Psoas muscle (tissue), 8 donors: Measurements from ENCODE around the gene ARHGAP8. TPM values are rescaled to one million over a fixed set of nuclear protein-coding genes. Genes with fewer than 3 reads are reported as not detected.
"Not testable (repeated sequence)": the region's sequence is repeated elsewhere in the genome, so short reads cannot be mapped to it uniquely, and the experiment has no call there.

Source experiments
- ATAC-seq, 4 donors: fragments of 200-7000 bp; cut with Tn5 transposase; one replicate each; pipeline ENCODE4 v1.9.1; 2020; ENCODE audit warnings: moderate library complexity in 3 of 4, mild to moderate bottlenecking in 2 of 4
- DNase-seq, 2 donors: peaks; one replicate each; pipeline ENCODE4 v3.0.0-alpha.2; 2020
- H3K27ac ChIP-seq: fragments of 200-600 bp; one replicate; pipeline ENCODE4 v1.8.0; 2022
- H3K27me3 ChIP-seq, 3 donors: fragments of 200-600 bp in 1 of 3; one replicate each; pipeline versions ENCODE4 v1.6.1 to v1.8.0; 2013 to 2022; ENCODE audit warnings: low read length in 2 of 3, mild to moderate bottlenecking in 2 of 3, moderate library complexity in 1 of 3; ENCODE audit not compliant: insufficient read depth in 3 of 3
- H3K36me3 ChIP-seq, 2 donors: fragments of 200-600 bp in 1 of 2; one replicate each; pipeline versions ENCODE4 v1.6.1 to v1.8.0; 2013 to 2022; ENCODE audit warnings: low read depth in 1 of 2, mild to moderate bottlenecking in 1 of 2, moderate library complexity in 1 of 2; ENCODE audit not compliant: insufficient read depth in 1 of 2
- H3K4me1 ChIP-seq: fragments of 200-600 bp; one replicate; pipeline ENCODE4 v1.8.0; 2022
- H3K4me3 ChIP-seq: fragments of 200-600 bp; one replicate; pipeline ENCODE4 v1.8.0; 2022; ENCODE audit warnings: mild to moderate bottlenecking
- H3K9me3 ChIP-seq: fragments of 200-600 bp; one replicate; pipeline ENCODE4 v1.8.0; 2022
- CTCF ChIP-seq: fragments of 200-600 bp; IDR thresholded peaks from one replicate; pipeline ENCODE4 v1.8.0; 2022; ENCODE audit warnings: antibody characterized with exemption
- WGBS, 3 donors: extraction: QIAGEN DNeasy Blood & Tissue Kit; methylation state at CpG; one replicate each; pipeline versions ENCODE4 v1.1.6 to v1.1.7; 2013; 5-methylcytosine and 5-hydroxymethylcytosine counted together
- intact Hi-C, 2 donors: fragments of 100-400 bp; cut with DNase I; formaldehyde crosslinking; loops; one replicate each; pipeline versions ENCODE4 v1.11.0 to v1.14.2; 2022
- polyA plus RNA-seq, 3 donors: library from polyadenylated mRNA; stranded (reverse); fragments of 200-250 nt; gene quantifications; one replicate each; pipeline ENCODE4 v1.2.3, GENCODE V29; 2013
- total RNA-seq, 4 donors: library from RNA; stranded (reverse); fragmentation: NEBNext Ultra II Directional in 2 of 4; extraction: Animal tissue kit (Norgen Biotek cat#: 25700) in 2 of 4; gene quantifications; one replicate each; pipeline versions ENCODE4 v1.2.1 to v1.2.4, GENCODE V29; 2021 to 2023
- donor health status: healthy with polysubstance abuse.
- donor health status: DM: no; HTN: no; CAD: no; lungs with moderate emphysema.
- donor health status: Bipolar disorder and iron deficiency.
- donor health status: healthy.
- donor health status: DM: yes; HTN: yes; CAD: no.
- donor health status: DM: no; HTN: no; CAD: no.
- donor health status: DM: no; HTN: no; CAD: no.
- donor health status: DM: yes; HTN: yes; CAD: no.

ARHGAP8 gene
- total and polyA plus RNA-seq, 7 donors: 0.14 TPM; not detected in 6

GRCh38 chr22:44743804-44744211 is 8.6 kb upstream of the ARHGAP8 start:
- H3K4me1 ChIP-seq: no peaks in the 10 kb centered on the region
- intact Hi-C loops: no loop called here
- H3K9me3 ChIP-seq: no peaks in the 10 kb centered on the region
- H3K27ac ChIP-seq: no peak overlapping the region
- peaks cover 0 to 9% (median 5%) of the 10 kb centered on the region in 3 donors for H3K27me3 ChIP-seq
- H3K4me3 ChIP-seq: no peak overlapping the region
- no peaks in the 10 kb centered on the region for H3K36me3 ChIP-seq
- ATAC-seq (no peak), DNase-seq (no peak)
- WGBS, 3 donors: 30 to 38% (median 36%) methylated on average over 7 of the region's 7 CpGs
- TF ChIP-seq CTCF: no peak

DNA sequence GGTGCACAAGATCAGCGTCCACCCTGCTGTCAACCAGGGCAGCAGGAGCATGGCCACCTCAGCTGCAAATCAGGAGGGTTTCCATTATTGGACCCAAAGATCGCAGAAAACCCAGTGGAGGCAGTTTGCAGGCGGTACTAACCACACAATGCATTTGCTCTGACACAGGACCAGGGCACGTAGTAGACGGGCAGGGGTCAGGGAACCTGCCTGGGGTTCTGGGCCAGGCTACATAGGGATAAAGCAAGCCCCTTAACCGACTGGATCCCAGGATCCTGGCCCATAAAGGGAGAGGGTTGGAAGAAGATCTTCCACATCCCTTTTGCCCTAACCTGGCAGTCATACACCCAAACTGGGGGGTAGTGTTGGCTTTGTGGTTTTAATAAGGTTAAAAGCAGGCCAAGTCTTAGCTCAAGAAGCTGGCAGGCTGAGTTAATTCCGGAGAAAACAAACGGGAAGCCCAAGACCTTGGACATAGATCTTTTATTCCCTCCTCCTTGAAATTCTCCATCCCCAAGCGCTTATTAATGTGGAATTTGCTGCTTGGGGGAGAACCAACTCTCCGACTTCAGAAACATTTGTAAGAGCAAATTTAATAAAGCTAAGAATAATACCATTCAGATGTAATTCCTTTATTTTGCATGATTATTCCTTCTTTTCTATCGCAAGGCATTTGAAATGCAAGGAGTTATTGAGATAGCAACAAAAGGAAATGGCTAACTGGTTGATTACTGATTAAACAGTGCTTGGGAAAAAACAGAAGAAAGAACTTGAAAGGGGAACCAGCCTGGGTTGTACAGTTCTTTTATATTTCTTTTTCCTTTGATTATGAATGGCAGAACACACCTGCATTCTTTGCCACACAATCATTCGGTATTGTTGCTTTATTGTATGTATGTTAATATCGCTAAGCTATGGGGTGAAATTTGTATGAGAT is 6.3 kb upstream of the ARHGAP8 start:
- no peak for TF ChIP-seq CTCF
- WGBS, 3 donors: 56 to 65% (median 58%) methylated on average over 13 of the region's 13 CpGs
- Histone ChIP-seq H3K27ac (no peak overlapping the region), H3K9me3 (no peaks in the 10 kb centered on the region), H3K36me3 (no peaks in the 10 kb centered on the region), H3K27me3 (peaks cover 2 to 15% (median 6%) of the 10 kb centered on the region in 3 donors), H3K4me3 (no peak overlapping the region), H3K4me1 (no peaks in the 10 kb centered on the region)
- ATAC-seq (no peak), DNase-seq (no peak)
- intact Hi-C loops: no loop called here

GRCh38 chr22:44747784-44748127 is 4.6 kb upstream of the ARHGAP8 start:
- peaks cover 2 to 32% (median 10%) of the 10 kb centered on the region in 3 donors for H3K27me3 ChIP-seq
- ATAC-seq, DNase-seq, H3K27ac ChIP-seq, H3K36me3 ChIP-seq, H3K9me3 ChIP-seq, H3K4me1 ChIP-seq, H3K4me3 ChIP-seq, intact Hi-C loops: not testable (repeated sequence)
- 93 to 94% (median 94%) methylated on average over 4 of the region's 4 CpGs for whole genome bisulfite sequencing, 3 donors

GRCh38 chr22:44748524-44748923 is 3.9 kb upstream of the ARHGAP8 start:
- Histone ChIP-seq H3K27ac (no peak overlapping the region), H3K4me3 (no peak overlapping the region), H3K36me3 (no peaks in the 10 kb centered on the region), H3K4me1 (no peaks in the 10 kb centered on the region), H3K27me3 (peaks cover 2 to 38% (median 13%) of the 10 kb centered on the region in 3 donors), H3K9me3 (no peaks in the 10 kb centered on the region)
- no peak for TF ChIP-seq CTCF
- intact Hi-C loops: no loop called here
- no peak for ATAC-seq
- DNase-seq: no peak
- 88 to 92% (median 90%) methylated on average over 7 of the region's 7 CpGs for WGBS, 3 donors

DNA sequence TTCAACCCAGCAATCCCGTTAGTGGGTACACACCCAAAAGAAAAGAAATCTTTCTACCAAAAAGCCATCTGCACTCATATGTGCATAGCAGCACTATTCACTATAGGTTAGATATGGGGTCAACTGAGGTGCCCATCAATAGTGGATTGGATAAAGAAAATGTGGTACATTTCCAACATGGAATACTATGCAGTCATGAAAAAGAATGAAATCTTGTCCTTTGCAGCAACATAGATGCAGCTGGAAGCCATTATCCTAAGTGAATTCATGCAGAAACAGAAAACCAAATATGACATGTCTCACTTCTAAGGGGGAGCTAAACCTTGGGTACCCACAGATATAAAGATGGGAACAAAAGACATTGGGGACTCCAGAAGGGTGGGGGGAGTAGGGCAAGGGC is 1.9 kb upstream of the ARHGAP8 start:
- no peaks in the 10 kb centered on the region for H3K4me1 ChIP-seq
- H3K9me3 ChIP-seq: no peaks in the 10 kb centered on the region
- DNase-seq (no peak), ATAC-seq (no peak)
- 47 to 69% (median 60%) methylated on average over 1 of the region's 1 CpG for WGBS, 3 donors
- no peaks in the 10 kb centered on the region for H3K36me3 ChIP-seq
- no peak overlapping the region for H3K4me3 ChIP-seq
- H3K27me3 ChIP-seq: peaks cover 2 to 54% (median 20%) of the 10 kb centered on the region in 3 donors
- intact Hi-C loops: no loop called here
- no peak for TF ChIP-seq CTCF
- no peak overlapping the region for H3K27ac ChIP-seq
